IPS-NIHi11 (cell line): Measurements from ENCODE around the gene CAMK1D.

Experiments
- DNase-seq: peaks from one replicate; pipeline ENCODE4 v3.0.0; 2012; ENCODE audit warnings: mixed read lengths, low spot score

The CAMK1D gene

GRCh38 chr10:12499076-12499986, 150.0 kb downstream of the CAMK1D start:
- DNase-seq, result no peak

GRCh38 chr10:12500381-12501303, 151.3 kb downstream of the CAMK1D start:
- DNase-seq, result no peak

GRCh38 chr10:12501324-12501723, 152.0 kb downstream of the CAMK1D start:
- DNase-seq, result no peak

- DNase-seq, result no peak
Measured at GRCh38 chr10:12501841-12502525, 152.6 kb downstream of the CAMK1D start.

- no peak for DNase-seq
Measured at GRCh38 chr10:12502526-12503274, 153.4 kb downstream of the CAMK1D start.

- DNase-seq, result peak; percentile 48
Measured at GRCh38 chr10:12503311-12503710, 154.0 kb downstream of the CAMK1D start.

- DNase-seq, result no peak
Measured at GRCh38 chr10:12504176-12504575, 154.8 kb downstream of the CAMK1D start.

GRCh38 chr10:12504628-12505027, 155.3 kb downstream of the CAMK1D start:
- DNase-seq, result no peak

- no peak for DNase-seq
Measured at GRCh38 chr10:12505683-12506082, 156.3 kb downstream of the CAMK1D start.

GRCh38 chr10:12507165-12507850, 158.0 kb downstream of the CAMK1D start:
- no peak for DNase-seq

- no peak for DNase-seq
Measured at GRCh38 chr10:12508165-12508564, 158.8 kb downstream of the CAMK1D start.

GRCh38 chr10:12509016-12509793, 159.9 kb downstream of the CAMK1D start:
- DNase-seq, result no peak

- DNase-seq, result no peak
Measured at GRCh38 chr10:12509794-12510100, 160.4 kb downstream of the CAMK1D start.

- DNase-seq, result no peak
Measured at GRCh38 chr10:12510501-12510941, 161.2 kb downstream of the CAMK1D start.

GRCh38 chr10:12510984-12511383, 161.6 kb downstream of the CAMK1D start:
- no peak for DNase-seq

GRCh38 chr10:12511651-12512050, 162.3 kb downstream of the CAMK1D start:
- no peak for DNase-seq

- DNase-seq, result no peak
Measured at GRCh38 chr10:12512332-12513002, 163.1 kb downstream of the CAMK1D start.

- DNase-seq, result no peak
Measured at GRCh38 chr10:12513003-12513365, 163.6 kb downstream of the CAMK1D start.

GRCh38 chr10:12513775-12514673, 164.7 kb downstream of the CAMK1D start:
- DNase-seq, result no peak
